DOHH2 (cell line): ENCODE results near the gene DENND4C.

Experiments used
- EZH2phosphoT487 ChIP-seq: fragments of 200-600 bp; sonication (generic); IDR thresholded peaks from 2 replicates; pipeline ENCODE4 v1.6.1; 2017; ENCODE audit warnings: borderline replicate concordance, mild to moderate bottlenecking, antibody characterized with exemption, low read length, moderate library complexity, mixed read lengths
- TF ChIP-seq, protein P1 (sequence below): fragments of 200-600 bp; sonication (generic); IDR thresholded peaks from one replicate; pipeline ENCODE4 v1.5.1; 2014; ENCODE audit warnings: antibody characterized with exemption, mild to moderate bottlenecking, low read depth, low read length; ENCODE audit not compliant: poor library complexity, severe bottlenecking

DNA sequence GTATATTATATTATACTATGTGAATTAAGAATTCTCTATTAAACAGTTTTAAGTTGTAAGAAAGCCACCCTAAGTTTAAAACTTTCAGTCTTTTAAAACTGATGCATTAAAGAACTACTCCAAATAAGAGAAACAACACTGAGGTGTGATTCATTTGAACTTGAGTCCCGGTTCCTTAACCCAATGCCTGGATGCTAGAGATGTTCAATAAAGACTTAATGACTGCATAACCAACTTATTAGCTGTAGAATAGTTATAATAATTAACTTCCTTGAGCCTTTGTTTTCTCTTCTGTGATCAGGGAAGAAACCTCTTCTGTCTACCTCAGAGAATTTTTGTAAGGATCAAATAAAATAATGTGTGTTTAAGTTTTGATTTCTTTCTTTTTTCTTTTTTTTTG, 45.3 kb upstream of the DENND4C start:
- TF ChIP-seq, protein P1, sequence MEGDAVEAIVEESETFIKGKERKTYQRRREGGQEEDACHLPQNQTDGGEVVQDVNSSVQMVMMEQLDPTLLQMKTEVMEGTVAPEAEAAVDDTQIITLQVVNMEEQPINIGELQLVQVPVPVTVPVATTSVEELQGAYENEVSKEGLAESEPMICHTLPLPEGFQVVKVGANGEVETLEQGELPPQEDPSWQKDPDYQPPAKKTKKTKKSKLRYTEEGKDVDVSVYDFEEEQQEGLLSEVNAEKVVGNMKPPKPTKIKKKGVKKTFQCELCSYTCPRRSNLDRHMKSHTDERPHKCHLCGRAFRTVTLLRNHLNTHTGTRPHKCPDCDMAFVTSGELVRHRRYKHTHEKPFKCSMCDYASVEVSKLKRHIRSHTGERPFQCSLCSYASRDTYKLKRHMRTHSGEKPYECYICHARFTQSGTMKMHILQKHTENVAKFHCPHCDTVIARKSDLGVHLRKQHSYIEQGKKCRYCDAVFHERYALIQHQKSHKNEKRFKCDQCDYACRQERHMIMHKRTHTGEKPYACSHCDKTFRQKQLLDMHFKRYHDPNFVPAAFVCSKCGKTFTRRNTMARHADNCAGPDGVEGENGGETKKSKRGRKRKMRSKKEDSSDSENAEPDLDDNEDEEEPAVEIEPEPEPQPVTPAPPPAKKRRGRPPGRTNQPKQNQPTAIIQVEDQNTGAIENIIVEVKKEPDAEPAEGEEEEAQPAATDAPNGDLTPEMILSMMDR: no peak
- no peak for TF ChIP-seq EZH2phosphoT487
